Activated CD4-positive, alpha-beta T cell treated with anti-CD3 and anti-CD28 coated beads for 1 hour (primary cell): ENCODE data around the gene GOT1.

Source experiments
- DNase-seq: peaks from one replicate; pipeline ENCODE4 v3.0.0-alpha.2; 2020

Gene GOT1

DNA sequence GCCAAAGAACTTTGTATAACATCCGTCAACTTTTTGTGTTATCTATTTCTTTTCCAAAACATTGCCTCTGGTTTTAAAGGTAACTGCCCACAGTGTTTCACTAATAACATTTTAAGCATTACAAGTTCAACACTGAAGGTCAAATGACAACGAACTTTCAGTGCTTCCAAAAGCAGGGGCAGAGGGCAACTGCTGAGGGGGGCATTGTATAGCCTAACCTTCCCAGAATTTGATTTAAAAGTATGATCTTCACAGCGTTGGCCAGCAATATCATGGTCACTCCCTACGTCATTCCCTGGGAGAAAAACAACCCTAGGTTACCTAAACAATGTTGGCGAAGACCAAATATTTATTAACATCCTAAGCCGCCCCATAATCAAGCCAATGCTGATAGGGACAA lies 2.5 kb upstream of the GOT1 start:
- no peak for DNase-seq

DNA sequence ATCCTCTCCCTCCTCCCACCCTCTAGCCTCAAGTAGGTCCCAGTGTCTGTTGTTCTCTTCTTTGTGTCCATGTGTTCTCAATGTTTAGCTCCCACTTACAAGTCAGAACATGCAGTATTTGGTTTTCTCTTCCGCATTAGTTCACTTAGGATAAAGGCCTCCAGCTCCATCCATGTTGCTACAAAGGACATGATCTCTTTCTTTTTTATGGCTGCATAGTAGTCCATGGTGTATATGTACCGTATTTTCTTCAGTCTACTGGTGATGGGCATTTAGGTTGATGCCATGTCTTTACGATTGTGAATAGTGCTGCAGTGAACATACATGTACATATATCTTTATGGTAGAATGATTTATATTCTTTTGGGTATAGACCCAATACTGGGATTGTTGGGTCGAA lies 1.6 kb upstream of the GOT1 start:
- DNase-seq = no peak

DNA sequence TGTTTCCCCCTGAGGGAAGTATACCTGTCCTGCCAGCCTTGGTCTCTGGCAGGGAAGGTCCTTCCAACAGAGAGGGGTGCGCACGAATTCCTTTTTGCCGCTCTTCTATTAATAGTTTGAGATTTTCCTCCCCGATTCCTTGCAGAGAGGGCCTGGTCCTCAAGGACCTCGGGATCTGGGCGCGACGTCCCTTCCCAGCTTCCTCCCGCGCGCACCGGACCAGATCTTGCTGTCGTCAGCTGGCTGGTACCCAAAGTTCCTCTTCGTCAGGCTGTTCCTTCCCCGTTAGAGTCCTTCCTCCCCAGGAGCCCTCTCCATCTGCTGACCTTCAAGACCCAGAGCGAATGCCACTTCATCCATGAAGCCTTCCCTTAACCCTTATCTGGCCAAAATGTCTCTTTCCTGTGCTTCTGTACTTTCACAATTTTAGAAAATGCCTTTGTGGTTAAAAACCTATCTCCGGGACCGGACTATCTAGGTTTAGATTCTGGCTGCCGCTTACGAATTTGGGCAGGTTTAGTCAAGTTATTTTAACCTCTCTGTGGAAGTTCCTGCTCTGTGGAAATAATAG lies 851 bp upstream of the GOT1 start:
- no peak for DNase-seq

DNA sequence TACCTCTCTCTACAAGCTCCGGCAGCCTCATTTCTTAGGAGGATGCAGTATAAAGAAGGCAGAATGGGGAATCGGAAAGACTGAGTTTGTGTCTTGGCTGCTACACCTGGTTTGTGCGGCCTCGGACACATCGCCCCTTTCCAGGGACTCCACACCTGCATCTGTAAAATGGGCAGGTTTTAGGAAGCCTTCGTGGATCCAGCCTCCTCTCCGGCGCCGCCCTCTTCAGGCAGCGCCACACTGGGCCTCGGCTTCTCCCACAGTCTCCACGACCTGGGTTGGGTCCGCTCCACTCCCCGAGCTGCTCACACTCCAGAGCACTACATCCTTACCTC lies 341 bp downstream of the GOT1 start:
- no peak for DNase-seq

DNA sequence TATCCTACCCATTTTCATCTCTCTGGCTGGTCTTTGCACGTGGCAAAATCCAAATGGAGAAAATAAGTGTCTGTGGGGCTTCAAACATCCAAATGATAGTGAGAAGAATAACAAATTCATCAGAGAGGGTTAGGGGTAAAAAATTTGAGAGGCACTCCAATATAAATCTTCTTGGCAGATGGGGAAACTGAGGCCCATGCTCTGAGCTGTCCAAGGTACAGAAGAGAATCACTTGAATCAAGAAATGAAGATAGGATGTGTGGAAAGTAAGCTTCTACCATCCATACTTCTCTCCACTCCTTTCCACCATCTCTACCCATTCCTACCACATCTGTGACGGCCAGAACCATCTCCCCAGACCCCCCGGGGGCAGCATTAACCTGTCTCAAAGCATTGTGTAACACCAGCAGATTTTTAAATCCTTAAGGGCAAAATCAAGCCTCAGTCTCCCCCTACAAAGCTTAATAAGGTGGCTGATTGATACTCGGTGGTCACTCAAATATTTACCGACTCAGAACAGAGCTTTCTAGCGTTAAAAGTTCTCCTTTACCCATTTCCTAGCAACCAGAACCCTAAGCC lies 818 bp downstream of the GOT1 start:
- DNase-seq = no peak

DNA sequence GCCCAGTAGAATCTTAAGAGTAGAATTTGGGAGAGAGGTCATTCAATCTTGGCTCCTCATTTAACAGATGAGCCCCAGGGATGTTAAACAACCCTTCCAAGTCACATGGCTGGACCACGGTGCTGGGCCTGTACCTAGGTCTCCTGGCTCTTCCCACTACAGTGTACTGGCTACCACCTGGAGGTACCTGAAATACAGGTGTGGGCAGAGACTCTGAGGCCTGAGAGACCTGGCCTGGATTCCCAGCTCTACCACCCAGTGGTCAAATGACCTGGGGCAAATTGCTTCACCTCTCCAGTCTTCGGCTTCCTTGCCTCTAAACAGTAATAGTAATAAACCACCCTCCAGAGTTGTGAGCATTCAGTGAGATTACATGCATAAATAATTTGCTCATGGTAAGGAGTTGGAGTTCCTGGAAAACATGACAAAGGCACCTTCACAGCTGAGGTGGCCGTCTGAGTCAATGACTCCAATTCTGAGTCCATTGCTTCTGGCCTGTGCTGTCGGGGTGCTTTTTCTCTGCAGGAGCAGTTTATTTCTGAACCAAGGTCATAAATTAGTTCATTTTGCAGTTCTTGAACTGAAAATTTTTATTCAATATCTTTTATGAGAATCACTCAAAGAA lies 2.7 kb downstream of the GOT1 start:
- no peak for DNase-seq

DNA sequence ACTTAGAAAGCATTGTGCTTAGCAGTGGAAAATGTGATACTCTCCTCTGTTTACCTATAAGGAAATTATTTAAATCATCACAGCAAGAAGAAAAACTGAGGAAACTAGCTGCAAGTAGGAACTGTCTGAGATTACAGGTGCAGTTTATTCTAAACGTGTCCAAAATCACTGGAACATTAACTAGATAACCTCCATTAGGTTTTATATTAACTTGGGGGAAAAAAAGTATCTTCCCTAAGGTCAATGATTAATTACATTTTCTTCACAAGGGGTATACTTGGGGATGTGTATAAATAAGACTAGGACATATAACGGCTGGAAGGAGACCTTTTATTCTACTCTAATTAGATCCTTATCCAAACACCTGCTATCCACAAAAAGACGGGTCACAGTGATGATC lies 3.7 kb downstream of the GOT1 start:
- DNase-seq = no peak

DNA sequence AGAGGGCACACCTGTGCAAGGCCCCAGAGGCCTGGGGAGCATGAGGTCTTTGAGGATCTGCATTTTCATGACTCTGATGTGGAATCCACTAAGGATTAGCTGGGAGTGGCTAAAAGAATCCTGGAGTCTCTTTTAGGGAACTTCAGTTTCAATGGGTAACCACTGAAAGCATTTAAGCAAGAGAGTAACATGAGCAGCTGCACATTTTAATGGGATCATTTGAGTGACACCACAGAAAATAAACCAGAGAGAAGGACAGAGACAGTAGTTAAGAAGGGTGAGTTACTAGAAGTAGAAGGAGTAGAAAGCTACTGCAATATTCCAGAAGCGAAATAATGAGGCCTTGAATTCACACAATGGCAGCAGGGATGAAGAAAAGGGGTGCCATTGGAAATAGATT lies 5.2 kb downstream of the GOT1 start:
- DNase-seq = no peak

DNA sequence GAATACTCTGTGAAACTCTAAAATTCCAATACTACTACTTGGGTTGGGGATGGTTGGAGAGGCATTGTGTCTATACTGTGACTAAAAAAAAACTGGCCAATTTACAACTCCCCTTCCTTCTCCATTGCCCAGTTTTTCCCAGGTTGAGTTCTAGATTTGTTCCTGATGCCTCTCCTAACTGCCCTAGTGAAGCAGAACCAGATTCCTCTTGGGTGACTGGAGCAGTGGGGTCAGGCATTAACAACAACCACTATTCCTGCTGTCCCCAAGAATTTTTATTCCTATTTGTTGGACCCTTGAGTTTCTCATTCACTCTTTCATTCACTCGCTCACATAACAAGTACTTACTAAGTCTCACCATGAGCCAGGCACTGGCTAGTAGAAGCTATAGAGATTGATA lies 5.8 kb downstream of the GOT1 start:
- no peak for DNase-seq

DNA sequence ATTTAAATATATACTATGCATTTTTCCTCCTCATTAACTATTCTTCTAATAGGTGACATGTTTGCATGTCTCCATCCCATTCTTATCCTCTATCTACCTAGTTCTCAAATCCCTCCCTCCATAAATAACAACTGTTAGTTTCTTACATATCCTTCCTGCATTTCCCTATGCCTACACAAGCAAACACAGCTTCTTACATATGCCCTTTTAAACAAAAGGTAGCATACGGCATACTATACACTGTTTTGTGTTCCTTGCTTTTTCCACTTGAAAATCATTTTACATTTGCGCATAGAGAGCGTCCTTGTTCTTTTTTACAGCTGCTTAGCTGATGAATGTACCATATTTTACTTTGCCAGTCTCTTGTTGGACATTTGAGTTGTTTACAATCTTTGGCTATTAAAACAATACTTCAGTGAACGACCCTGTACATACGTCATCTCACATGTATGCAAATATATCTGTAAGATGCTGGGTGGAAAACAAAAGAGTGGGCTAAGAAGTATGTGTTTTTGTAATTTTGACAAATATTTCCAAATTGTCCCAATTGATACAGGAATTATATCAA lies 7.8 kb downstream of the GOT1 start:
- DNase-seq = no peak

DNA sequence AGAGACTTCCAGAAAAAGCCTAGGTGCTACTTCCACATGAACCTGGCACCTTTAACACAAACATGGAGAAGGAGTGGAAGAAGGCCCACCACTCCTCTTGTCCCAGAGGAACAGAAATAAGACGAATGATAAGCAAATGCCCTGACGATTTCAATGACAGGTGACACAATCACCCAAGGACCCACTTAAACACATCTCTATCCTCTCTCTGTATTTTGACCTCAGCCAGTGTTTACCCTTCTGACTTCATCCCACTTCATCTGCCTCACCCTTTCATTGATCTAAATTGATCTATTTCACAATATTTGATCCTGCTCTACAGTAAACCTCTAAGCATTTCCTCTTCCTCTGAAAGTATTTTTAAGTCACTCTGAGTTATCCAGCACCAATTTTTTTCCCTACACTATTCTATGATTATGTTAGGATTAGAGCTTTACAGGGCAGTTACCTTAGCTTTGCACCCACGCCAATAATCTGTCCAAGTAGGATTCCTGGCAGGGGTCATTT lies 9.1 kb downstream of the GOT1 start:
- DNase-seq = no peak

DNA sequence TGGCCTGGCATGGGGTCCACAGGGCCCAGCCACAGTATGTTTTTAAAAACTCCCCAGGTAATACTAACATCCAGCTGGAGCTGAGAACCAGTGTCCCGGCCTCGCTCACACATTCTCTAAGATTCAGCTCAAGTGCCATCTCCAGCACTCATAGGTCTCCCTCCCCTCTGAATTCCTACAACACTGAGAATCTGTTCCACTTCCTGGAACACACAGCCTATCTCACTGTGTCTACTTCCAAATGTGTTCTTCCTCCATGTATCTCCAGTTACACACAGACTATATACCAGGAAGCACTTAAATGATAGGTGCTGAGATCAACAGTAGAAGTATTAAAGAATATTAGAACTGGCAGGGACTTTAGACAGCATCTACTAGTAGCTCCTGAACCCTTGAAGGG lies 10.7 kb downstream of the GOT1 start:
- DNase-seq = no peak

DNA sequence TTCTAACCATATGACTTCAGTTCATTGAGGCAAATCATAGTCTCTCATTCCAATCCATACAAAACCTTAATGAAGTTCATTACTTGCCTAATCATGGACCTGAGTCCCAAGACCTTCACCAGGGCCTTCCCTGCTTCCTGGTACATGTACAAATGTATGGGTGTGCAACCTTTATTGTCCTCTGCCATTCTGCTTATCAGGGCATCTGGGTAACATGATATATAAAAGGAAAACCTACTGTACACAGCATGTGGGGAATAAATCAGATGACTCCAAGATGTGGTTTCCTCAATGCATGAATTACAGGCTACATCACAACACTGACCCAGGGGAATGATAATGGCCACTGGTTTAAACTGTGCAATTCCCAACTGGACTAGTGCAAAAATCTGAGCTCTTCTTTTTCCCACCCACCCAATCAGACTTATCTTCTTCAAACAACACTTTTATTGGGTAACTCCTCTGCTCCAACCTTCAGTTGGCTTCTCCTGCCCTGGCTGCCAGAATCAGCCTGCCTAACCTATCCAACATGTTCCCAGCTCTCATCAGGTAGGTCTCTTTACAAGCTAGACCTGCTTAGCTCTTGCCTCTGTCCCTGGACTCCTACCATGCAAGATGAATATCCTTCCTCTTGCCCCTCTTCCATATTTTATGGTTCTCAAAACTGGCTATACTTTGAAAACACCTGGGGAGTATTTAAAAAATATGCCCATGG lies 11.4 kb downstream of the GOT1 start:
- DNase-seq = no peak

DNA sequence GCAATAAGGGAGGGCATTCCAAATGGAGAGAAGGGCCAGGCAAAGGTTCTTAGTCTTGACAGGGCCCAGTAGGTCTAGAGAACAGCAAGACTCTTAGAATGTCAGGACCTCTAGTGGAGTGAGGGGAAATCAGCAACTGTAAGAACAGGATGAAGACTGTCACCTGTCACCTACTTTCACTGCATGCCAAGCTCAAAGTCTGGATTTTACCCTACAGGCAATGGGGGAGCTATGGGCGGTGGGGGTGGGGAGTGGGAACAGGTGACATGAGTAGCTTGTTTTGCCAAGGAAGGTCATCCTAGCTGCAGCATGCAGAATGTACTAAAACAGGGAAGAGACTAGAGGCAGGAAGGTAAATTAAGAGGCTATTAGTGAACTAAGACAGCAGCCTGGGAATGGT lies 18.3 kb downstream of the GOT1 start:
- no peak for DNase-seq

DNA sequence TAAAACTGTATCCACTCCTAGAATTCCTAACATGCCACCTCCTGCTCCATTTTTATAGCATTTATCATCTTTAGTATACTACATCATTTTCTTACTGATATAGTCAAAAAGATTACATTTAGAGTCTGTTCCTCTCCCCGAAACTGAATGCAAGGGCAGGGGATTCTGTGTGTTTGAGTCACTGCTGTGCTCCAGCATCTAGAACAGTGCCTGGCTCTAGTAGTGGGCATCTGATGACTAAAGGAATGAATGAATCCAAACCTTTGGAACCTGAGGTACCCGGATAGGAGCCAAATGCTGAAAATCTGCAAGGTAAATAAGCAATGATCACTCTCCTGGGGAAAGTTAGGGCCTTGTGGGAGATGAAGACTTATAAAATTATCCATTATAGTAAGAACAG lies 18.9 kb downstream of the GOT1 start:
- no peak for DNase-seq

DNA sequence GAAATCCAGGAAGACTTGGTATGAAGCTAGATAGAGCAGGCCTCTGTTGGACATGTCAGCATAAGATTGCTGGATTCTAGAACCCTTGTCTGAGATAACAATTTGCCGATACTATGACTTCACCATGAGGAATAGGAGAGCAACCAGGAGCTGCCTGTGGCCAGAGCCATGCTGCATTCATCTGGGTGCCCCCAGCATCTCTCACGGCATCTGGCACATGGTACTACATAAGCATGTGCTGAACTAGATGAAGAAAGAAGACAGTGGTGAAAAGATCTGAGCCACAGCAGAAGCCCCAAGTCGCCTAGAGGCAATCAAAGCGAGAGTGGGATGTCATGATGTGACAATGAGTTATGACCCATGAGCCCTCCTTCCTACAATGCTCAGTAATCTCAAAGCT lies 19.5 kb downstream of the GOT1 start:
- no peak for DNase-seq

DNA sequence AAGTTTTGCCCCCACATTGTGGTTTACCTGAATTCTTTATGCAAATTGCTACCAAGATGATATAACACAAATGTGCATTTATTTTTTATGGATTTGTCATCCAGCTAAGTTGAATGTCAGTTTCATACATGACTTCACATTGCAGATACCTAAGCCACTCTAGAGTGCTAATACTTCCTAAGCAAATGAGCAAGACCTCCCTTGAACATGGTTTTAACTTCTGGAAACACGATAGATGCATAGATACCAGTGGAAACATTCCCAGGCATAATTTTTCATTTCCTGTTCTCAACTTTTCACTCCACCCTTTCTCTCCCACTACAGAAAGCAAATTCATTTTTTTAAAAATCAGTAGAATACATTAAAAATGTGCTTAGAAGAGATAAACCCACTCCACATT lies 20.3 kb downstream of the GOT1 start:
- DNase-seq = no peak

DNA sequence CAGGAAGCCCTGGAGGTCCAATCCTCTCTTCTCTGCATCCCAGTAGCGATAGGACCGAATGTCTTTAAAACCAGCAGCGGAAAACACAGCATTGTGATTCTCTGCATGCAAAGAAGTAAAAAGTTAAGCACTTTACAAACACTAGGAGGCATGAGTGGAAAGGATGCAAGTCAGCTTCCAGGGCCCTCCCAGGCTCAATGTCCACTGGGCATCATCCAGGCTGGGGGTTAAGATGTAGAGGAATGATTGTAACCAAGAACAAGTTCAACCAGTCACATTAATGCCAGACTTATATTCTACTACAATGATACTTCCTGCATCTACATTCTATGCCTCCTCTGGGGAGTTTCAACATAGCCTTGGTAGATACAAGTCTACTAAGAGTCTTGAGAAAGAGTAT lies 24.3 kb downstream of the GOT1 start:
- no peak for DNase-seq

DNA sequence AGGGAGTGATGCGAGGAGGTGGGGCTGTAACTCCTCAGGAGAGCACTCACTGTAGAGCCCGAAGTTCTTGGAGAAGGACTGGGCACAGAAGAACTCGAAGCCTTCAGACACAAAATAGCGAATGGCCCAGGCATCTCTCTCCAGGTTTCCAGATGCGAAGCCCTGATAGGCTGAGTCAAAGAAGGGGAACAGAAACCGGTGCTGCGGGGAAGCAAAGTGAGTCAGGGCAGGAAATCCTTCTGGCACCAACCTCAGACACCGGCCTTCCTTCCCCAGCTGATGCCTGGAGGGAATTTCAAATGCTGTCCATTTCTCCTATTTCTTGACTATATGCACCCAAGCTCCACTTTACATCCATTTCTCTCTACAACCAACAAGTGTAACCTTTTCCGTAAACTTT lies 26.8 kb downstream of the GOT1 start:
- no peak for DNase-seq

DNA sequence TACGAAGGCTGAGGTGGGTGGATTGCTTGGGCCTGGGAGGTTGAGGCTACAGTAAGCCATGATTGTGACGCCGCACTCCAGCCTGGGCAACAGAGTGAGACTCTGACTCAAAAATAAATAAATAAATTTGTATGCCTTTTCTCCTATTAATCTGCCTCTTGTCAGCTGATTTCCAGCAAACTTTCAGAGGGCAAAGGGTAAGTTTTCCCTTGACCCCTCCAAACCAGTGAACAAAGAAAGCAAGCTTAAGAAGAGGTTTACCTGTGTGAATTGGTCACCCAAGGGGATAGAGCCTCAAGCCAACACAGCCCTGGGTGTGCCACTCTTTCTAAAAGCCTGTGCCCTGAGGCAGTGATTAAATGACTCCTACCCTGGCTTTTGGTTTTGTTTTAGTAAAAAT lies 30.8 kb downstream of the GOT1 start:
- DNase-seq = no peak

DNA sequence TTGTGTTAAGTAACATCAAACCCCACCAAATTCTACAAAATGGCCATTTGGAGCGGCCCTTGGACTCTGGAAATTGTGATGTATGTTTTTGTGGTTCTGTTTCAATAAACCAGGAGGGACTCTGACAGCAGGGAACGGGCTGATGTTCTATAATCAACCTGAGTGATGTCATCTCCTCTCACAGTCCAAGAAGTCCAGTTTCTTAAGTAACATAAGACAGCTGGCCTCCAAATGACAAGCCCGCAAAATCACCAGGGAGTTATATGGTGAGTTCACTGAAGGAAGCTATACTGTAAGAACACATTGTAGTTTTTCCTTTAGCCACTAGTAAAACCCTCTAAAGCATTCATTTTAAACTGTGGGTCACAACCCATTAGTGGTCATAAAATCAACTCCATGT lies 34.0 kb downstream of the GOT1 start:
- DNase-seq = no peak

DNA sequence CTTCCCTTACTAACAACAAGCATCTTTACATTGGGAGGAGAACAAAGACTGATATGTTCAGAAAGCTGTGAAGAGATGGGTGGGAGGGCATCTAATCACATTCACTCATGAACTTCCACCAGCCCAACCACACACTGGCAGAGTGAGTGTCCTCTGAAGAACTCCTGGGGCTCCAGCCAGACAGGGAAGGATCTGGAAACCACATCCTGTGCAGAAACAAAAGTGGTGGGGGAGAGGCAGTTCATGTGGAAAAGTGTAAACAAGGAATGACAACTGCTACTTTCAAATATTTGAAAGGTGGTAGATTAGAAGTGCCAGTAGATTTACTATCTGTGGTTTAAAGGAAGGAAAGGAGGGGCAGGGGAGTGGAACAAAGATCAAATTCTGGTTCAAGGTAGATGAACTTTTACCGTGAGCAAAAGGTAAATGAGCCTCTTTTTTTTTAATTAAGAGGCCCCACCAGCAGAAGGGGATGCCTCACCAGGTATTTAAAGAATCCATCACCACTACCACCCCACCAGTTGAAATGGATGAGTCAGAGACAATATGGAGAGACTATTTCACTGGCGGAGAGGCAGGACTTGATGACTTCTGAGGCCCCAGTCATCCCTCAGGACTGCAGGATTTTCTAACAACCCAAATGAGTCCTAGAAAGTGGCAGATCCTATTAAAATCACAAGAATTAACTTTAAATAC lies 34.5 kb downstream of the GOT1 start:
- no peak for DNase-seq

DNA sequence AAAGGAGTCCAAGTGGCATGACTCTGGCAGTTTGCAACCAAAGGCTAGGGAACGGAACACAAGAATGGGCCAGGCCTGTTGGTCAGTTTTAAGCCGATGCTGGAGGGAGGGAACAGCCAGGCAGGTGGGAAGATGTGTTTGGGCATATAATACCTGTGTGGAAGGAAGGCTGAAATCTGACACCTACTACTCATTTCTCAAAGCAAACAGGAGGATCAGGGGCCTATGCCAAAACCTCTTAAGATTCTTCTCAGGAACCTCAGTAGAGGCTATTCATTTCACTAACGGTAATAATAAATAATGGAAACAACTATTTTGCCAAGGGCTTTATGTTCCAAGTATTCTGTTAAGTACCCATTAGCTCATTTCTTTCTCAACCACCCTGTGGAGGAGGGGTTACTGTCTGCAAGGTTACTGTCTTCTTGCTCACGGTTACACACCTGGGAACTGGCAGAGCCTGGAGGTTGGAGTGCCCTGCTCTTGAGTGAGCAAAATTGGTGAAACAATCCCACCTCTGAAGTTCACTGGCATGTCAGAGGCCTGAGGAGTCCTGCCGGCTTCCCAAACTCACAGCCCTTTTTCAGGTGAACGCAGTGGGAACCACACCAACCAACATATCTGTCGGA lies 35.5 kb downstream of the GOT1 start:
- no peak for DNase-seq
